Choroid plexus epithelial cell (primary cell): ENCODE data around the gene CNBD2.
"Not testable (repeated sequence)": the region's sequence is repeated elsewhere in the genome, so short reads cannot be mapped to it uniquely, and the experiment has no call there.

Source experiments
- DNase-seq: peaks from one replicate; pipeline ENCODE4 v3.0.0-alpha.2; 2010; ENCODE audit warnings: low read depth
- H3K4me3 ChIP-seq: 2 replicates; pipeline ENCODE4 v1.5.1; 2011; ENCODE audit warnings: low read depth, mild to moderate bottlenecking, control low read depth, low read length, moderate library complexity
- TF ChIP-seq, protein P1 (sequence below): conservative IDR thresholded peaks from 2 replicates; pipeline ENCODE4 v1.5.1; 2011; ENCODE audit warnings: low read depth, mild to moderate bottlenecking, control low read depth, inconsistent platforms, low read length, moderate library complexity

Gene CNBD2

DNA sequence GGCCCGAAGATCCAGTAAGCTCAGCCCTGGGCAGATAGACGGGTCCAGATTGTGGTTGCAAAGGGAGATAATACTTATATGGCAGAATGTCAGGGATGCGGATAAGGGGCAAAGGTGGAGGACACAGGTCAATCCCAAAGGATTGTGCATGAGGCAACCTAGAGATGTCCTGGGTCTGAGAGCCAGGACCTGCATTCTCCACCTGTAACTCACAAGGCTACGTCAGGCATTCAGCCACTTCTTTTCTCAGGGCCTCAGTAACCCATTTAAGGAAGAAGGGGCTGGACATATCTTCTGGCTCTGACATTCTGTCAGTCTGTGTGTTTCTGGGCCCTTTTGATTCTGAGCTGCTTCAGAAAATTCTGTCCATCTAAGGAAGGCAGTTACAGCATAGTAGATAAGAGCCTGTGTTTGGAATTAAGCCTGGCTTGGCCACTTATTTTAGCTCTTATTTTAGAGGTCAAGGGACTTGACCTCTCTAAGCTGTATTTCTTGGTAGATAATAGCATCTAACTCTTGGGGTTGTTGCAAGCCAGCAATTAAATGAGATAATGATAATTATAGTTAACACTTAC lies 40.2 kb downstream of the CNBD2 start:
- TF ChIP-seq, protein P1, sequence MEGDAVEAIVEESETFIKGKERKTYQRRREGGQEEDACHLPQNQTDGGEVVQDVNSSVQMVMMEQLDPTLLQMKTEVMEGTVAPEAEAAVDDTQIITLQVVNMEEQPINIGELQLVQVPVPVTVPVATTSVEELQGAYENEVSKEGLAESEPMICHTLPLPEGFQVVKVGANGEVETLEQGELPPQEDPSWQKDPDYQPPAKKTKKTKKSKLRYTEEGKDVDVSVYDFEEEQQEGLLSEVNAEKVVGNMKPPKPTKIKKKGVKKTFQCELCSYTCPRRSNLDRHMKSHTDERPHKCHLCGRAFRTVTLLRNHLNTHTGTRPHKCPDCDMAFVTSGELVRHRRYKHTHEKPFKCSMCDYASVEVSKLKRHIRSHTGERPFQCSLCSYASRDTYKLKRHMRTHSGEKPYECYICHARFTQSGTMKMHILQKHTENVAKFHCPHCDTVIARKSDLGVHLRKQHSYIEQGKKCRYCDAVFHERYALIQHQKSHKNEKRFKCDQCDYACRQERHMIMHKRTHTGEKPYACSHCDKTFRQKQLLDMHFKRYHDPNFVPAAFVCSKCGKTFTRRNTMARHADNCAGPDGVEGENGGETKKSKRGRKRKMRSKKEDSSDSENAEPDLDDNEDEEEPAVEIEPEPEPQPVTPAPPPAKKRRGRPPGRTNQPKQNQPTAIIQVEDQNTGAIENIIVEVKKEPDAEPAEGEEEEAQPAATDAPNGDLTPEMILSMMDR, result no peak
- DNase-seq, result no peak

DNA sequence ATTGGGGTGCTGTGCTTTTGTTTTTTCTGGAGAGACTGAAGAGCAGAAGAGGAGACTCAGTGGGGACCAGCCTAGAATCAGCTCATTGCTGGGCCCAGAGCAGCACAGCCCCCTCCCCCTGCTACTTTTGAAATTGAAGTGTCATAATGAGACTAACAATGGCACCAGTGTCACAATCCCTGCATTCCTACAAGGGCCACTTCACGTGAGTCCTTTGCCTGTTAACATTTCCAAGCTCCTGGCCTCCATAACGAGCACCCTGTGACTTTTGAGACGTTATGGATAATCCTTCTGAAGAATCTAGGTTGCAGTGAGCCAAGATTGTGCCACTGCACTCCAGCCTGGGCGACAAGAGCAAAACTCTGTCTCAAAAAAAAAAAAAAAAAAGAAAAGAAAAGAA lies 41.7 kb downstream of the CNBD2 start:
- TF ChIP-seq, protein P1, result no peak
- no peak for DNase-seq

More for the DNA sequence above, 40.2 kb downstream of the CNBD2 start:
- H3K4me3 ChIP-seq, result no peak overlapping the region

DNA sequence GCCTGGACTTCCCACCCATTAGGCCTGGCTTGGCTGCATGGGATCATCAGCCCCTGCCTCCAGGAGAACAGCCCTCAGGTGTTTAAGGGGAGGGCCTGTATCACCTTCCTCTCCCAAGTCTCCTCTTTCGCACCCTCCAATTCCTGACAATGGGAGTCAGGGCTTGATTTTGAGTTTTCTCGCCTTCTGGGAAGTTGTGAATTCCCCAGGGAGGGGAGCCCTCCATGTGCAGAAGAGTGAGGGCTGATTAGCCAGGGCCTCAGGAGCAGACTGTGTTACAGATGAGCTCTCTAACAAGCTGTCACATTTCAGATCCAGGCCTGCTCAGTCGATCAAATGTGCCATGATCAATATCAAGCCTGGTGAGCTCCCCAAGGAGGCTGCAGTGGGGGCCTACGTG lies 42.4 kb downstream of the CNBD2 start:
- TF ChIP-seq, protein P1, result no peak
- DNase-seq, result no peak

More for the DNA sequence above, 41.7 kb downstream of the CNBD2 start:
- no peak overlapping the region for H3K4me3 ChIP-seq

DNA sequence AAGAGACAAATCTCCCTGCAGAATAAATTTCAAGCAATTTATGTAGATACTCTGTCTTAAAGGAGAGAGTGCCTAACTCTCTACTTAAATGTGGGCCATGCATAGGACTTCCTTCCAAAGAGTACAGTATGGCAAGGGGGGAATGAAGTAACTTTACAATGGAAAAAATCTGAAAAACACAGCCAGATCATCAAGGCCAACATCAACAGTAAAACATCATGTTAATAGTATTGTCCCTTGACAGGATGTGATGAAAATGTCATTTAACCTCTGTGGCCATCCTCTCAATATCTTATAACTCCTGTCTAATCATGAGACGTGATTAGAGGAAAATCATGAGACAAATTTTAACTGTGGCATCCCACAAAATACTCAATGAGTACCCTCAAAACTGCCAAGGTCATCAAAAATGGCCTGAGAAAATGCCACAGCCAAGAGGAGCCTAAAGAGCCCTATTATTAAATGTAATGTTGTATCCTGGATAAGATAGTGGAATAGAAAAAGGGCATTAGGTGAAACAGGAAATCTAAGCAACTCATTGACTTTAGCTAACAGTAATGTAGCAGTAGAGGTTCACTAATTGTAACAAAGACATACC lies 47.5 kb downstream of the CNBD2 start:
- DNase-seq, result no peak
- H3K4me3 ChIP-seq, result no peak overlapping the region
- TF ChIP-seq, protein P1, result no peak

More for the DNA sequence above, 42.4 kb downstream of the CNBD2 start:
- H3K4me3 ChIP-seq, result no peak overlapping the region

DNA sequence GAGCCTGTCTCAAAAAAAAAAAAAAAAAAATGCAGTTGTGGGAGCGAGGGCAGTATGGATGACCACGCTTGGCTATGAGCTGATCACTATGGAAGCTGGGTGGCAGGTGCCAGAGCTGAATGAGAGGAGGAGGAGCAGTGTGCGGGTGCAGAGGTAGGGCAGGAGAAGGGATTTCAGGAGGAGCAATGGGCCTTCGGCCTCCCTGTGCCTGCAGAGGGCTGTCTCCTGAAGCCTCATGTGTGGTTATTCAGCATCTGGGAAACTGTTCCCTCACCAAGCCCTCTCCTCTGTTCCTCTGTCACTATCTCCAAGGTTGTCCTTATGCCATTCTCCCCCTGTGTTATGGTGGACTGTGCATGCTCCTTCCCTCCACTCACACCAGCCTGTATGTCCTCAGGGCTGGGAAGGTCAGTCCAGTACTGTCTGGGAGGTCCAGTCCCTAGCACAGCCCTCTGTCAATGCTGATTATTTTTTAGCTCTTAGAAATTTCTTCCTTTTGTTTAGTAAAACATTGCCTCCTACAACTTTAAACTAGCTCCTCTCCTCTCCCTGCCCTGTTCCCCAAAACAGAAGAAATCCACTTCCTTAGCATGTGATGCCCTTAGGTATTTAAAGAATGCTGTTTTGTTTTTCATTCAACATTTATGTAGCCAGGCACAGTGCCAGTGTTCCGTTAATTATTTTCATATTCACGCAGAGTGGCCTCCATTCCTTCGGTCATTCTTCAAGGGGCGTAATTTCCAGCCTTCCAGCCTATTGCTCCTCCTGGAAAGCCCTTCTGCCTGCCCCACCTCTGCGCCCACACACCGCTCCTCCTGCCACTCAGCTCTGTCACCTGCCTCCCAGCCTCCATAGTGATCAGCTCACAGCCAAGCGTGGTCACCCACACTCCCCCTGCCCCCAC lies 48.9 kb downstream of the CNBD2 start:
- H3K4me3 ChIP-seq, result no peak overlapping the region
- peak; percentile 85 for DNase-seq
- TF ChIP-seq, protein P1, result no peak

DNA sequence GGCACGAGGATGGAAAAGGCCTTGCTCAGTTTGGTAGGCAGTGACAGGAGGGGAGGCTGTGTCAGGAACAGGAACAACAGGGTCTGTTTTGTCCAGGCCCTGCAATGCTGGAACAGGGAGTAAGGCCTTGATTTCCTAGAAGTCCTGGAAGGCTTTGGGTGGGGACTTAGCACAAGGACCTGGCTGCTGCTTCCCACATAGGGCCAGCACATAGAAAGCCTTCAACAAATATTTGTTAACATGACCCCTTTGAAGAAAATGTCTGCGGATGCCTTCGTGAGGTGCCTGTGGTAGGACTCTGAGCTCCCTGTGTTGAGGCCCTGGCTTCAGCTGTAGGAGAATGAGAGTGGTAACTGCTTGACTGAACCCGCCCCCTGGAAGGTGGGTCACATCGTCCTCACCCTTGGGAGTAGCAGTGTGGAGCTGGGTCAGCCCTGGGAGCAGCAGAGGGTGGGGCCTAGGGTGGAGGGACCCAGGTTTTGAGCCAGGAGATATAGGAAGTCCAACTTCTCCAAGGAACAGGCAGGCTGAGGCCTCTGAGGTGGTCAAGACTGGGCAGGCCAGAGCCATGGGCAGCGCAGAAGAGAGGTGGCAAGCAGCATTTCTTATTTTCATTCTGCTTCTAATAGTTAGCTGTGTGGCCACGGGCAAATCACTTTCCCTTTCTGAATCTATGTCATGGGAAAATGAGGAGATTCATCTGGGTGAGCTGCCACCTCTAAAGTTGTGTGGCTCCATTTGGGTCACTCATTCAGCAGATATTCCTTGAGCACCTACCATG lies 50.0 kb downstream of the CNBD2 start:
- no peak overlapping the region for H3K4me3 ChIP-seq
- TF ChIP-seq, protein P1, result no peak
- DNase-seq, result no peak

DNA sequence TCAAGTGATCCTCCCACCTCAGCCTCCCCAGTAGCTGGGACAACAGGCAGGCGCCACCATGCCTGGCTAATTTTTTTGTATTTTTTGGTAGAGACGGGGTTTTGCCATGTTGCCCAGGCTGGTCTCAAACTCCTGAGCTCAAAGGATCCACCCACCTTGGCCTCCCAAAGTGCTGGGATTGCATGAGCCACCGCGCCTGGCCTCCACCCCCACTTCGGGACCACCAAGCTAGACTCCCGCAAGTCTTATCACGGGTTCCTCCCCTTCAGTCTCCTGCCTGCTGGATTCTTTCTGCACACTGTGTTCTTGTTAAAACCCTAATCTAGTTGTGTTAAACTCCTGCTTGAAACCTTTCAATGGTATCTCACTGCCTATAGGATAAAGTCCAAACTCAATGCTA lies 57.7 kb downstream of the CNBD2 start:
- DNase-seq, H3K4me3 ChIP-seq: not testable (repeated sequence)
